Measurements from ENCODE around the gene IMPA2. TPM values are rescaled to one million over a fixed set of nuclear protein-coding genes. Genes with fewer than 3 reads are reported as not detected.
A peak's percentile ranks its signal among the peaks of the same experiment; 100 is the strongest.

IMPA2 gene
- total RNA-seq, 2 donors from 2014 or later = 269 to 446 TPM

GRCh38 chr18:12008842-12009580 lies 27.7 kb downstream of the IMPA2 start:
- 33% methylated on average over 5 to 6 of the region's 6 CpGs for WGBS, 2 donors
- ATAC-seq (peak; percentile 59), DNase-seq (peak; percentile 90 to 95 (median 94))
- no peaks in the 10 kb centered on the region for H3K36me3 ChIP-seq (replicated peaks in 1 of 2; ENCODE audit: insufficient read depth in 1 of 2, low read depth in 2 of 2)
- peaks cover 98% of the 10 kb centered on the region for H3K4me1 ChIP-seq
- TF ChIP-seq CTCF (IDR thresholded peaks at IDR 0.05) = peak in 2 of 7 experiments; percentile 19 to 37
- TF ChIP-seq POLR2A (IDR thresholded peaks at IDR 0.05) = peak in 1 of 3 donors; percentile 17
- no peaks in the 10 kb centered on the region for H3K9me3 ChIP-seq
- no peaks in the 10 kb centered on the region for H3K27me3 ChIP-seq
- no peak overlapping the region for H3K4me3 ChIP-seq
- H3K27ac ChIP-seq = peak overlapping the region; percentile 94 to 99 (median 96)
- intact Hi-C loops (cut with DNase I) = no loop called here

GRCh38 chr18:12009581-12010140 lies 28.4 kb downstream of the IMPA2 start:
- H3K9me3 ChIP-seq = no peaks in the 10 kb centered on the region
- intact Hi-C loops (cut with DNase I) = no loop called here
- H3K36me3 ChIP-seq (replicated peaks in 1 of 2; ENCODE audit: insufficient read depth in 1 of 2, low read depth in 2 of 2) = no peaks in the 10 kb centered on the region
- ATAC-seq = peak; percentile 21
- H3K4me1 ChIP-seq = peaks cover 100% of the 10 kb centered on the region
- 31 to 42% methylated on average over 12 of the region's 12 CpGs for WGBS, 2 donors
- H3K27me3 ChIP-seq = no peaks in the 10 kb centered on the region
- TF ChIP-seq CTCF (IDR thresholded peaks at IDR 0.05) (peak in 2 of 7 experiments; percentile 24 to 49), POLR2A (IDR thresholded peaks at IDR 0.05) (peak in 1 of 3 donors; percentile 5)
- no peak overlapping the region for H3K4me3 ChIP-seq
- DNase-seq = peak; percentile 54 to 75 (median 72)
- H3K27ac ChIP-seq = peak overlapping the region; percentile 94 to 99 (median 96)

GRCh38 chr18:12010187-12010802 lies 29.0 kb downstream of the IMPA2 start:
- Histone ChIP-seq H3K27ac (peak overlapping the region; percentile 94 to 99 (median 96)), H3K4me3 (no peak overlapping the region), H3K36me3 (replicated peaks in 1 of 2; ENCODE audit: insufficient read depth in 1 of 2, low read depth in 2 of 2) (no peaks in the 10 kb centered on the region), H3K9me3 (no peaks in the 10 kb centered on the region), H3K4me1 (peaks cover 100% of the 10 kb centered on the region), H3K27me3 (no peaks in the 10 kb centered on the region)
- WGBS, 2 donors = 37 to 47% methylated on average over 13 to 14 of the region's 14 CpGs
- TF ChIP-seq CTCF (IDR thresholded peaks at IDR 0.05) (peak in 6 of 7 experiments; percentile 9 to 70 (median 54)), POLR2A (IDR thresholded peaks at IDR 0.05) (no peak)
- intact Hi-C loops (cut with DNase I) = no loop called here
- ATAC-seq = peak; percentile 28
- peak; percentile 72 to 85 (median 80) for DNase-seq

- no peaks in the 10 kb centered on the region for H3K9me3 ChIP-seq
- H3K36me3 ChIP-seq (replicated peaks in 1 of 2; ENCODE audit: insufficient read depth in 1 of 2, low read depth in 2 of 2) = no peaks in the 10 kb centered on the region
- H3K4me3 ChIP-seq = no peak overlapping the region
- WGBS, 2 donors = 42 to 54% methylated on average over 7 to 8 of the region's 8 CpGs
- TF ChIP-seq POLR2A (IDR thresholded peaks at IDR 0.05) (no peak), CTCF (IDR thresholded peaks at IDR 0.05) (no peak)
- H3K4me1 ChIP-seq = peaks cover 100% of the 10 kb centered on the region
- peak overlapping the region; percentile 94 to 99 (median 96) for H3K27ac ChIP-seq
- DNase-seq (peak in 2 of 4 donors; percentile 55 to 56), ATAC-seq (no peak)
- no peaks in the 10 kb centered on the region for H3K27me3 ChIP-seq
- intact Hi-C loops (cut with DNase I) = no loop called here
Observed at GRCh38 chr18:12011199-12011956, 30.1 kb downstream of the IMPA2 start.

All from body of pancreas (tissue), 4 donors.